Endodermal cell (in vitro differentiated cells): ENCODE measurements around the gene C3orf18. TPM values are rescaled to one million over a fixed set of nuclear protein-coding genes. Genes with fewer than 3 reads are reported as not detected.
"Not testable (repeated sequence)": the region's sequence is repeated elsewhere in the genome, so short reads cannot be mapped to it uniquely, and the experiment has no call there.

ENCODE experiments used
- DNase-seq: peaks from one replicate; pipeline ENCODE4 v3.0.0-alpha.2; 2017
- H3K27ac ChIP-seq: 2 replicates; pipeline ENCODE4 v1.5.1; 2013; ENCODE audit warnings: mild to moderate bottlenecking, low read depth, low read length, moderate library complexity
- H3K27me3 ChIP-seq: 2 replicates; pipeline ENCODE4 v1.6.1; 2013; ENCODE audit warnings: mild to moderate bottlenecking, low read length, moderate library complexity; ENCODE audit not compliant: insufficient read depth, control insufficient read depth, poor library complexity, severe bottlenecking
- H3K36me3 ChIP-seq: 2 replicates; pipeline ENCODE4 v1.7.0; 2013; ENCODE audit warnings: mild to moderate bottlenecking, low read length, moderate library complexity; ENCODE audit not compliant: control insufficient read depth, insufficient read depth
- H3K4me1 ChIP-seq: one replicate; pipeline ENCODE4 v1.7.0; 2013; ENCODE audit warnings: low read length; ENCODE audit not compliant: control insufficient read depth, insufficient read depth
- H3K4me3 ChIP-seq: 2 replicates; pipeline ENCODE4 v1.5.1; 2013; ENCODE audit warnings: mild to moderate bottlenecking, low read length, moderate library complexity
- H3K9ac ChIP-seq: 2 replicates; pipeline ENCODE4 v1.6.1; 2013; ENCODE audit warnings: mild to moderate bottlenecking, low read length, moderate library complexity; ENCODE audit not compliant: poor library complexity, severe bottlenecking; ENCODE audit errors: extremely low read depth
- H3K9me3 ChIP-seq: 2 replicates; pipeline ENCODE4 v1.6.1; 2013; ENCODE audit warnings: mild to moderate bottlenecking, low read length, moderate library complexity; ENCODE audit not compliant: control insufficient read depth
- H3K27ac Mint-ChIP-seq: 2 replicates; pipeline ENCODE4 v1.8.0; 2020; ENCODE audit warnings: mixed read lengths
- H3K27me3 Mint-ChIP-seq: 2 replicates; pipeline ENCODE4 v1.8.0; 2021; ENCODE audit warnings: mild to moderate bottlenecking, mixed read lengths; ENCODE audit not compliant: insufficient read depth
- H3K36me3 Mint-ChIP-seq: 2 replicates; pipeline ENCODE4 v1.8.0; 2020; ENCODE audit warnings: low read depth, mixed read lengths
- H3K4me1 Mint-ChIP-seq: 2 replicates; pipeline ENCODE4 v1.8.0; 2020; ENCODE audit warnings: mixed read lengths
- H3K4me3 Mint-ChIP-seq: 2 replicates; pipeline ENCODE4 v1.8.0; 2020; ENCODE audit warnings: mild to moderate bottlenecking, moderate library complexity, mixed read lengths
- H3K9me3 Mint-ChIP-seq: 2 replicates; pipeline ENCODE4 v1.8.0; 2020; ENCODE audit warnings: mild to moderate bottlenecking, mixed read lengths
- WGBS, 2 experiments: methylation state at CpG; one replicate each; pipeline versions ENCODE4 v1.1.5 to v1.1.7; 2013; ENCODE audit warnings: missing lambda C conversion rate in 2 of 2, mixed read lengths in 1 of 2; ENCODE audit not compliant: insufficient coverage in 1 of 2, insufficient read length in 1 of 2; 5-methylcytosine and 5-hydroxymethylcytosine counted together
- total RNA-seq, 2 donors: library from RNA; stranded (reverse); fragmentation: NEBNext Ultra II Directional in 1 of 2; extraction: Animal tissue kit (Norgen Biotek cat#: 25700) in 1 of 2; gene quantifications; 2 replicates in 1 of 2; 3 replicates in 1 of 2; pipeline ENCODE4 v1.2.1, GENCODE V29; 2021
- TF ChIP-seq, protein P1 (sequence below): fragments of 200-600 bp; sonication (generic); conservative IDR thresholded peaks from 2 replicates; pipeline ENCODE4 v1.5.0; 2021; ENCODE audit warnings: antibody characterized with exemption, mild to moderate bottlenecking

Gene C3orf18
- total RNA-seq, 2 donors from 2014 or later = 14.4 to 16.9 TPM

DNA sequence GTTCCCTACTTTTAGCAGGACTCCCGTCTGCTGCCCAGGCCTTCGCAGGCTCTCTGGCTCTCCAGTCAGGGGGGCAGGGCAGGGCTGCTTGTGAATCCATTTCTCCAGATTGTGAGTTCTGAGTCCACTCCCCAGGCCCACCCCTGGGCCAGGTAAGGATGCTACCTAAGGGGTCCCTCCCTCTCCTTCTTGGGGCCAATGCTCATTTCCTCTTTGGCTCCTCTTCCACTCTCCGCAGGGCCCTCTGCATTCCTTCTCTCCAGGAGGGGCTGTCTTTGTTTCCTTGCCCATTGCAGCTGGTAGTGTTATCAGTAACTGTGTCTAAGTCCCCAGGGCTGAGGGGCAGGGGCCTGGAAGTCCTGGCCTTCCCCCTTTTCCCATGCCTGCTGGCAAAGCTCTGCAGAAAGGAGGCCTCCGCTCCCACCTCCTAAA, 51.1 kb downstream of the C3orf18 start:
- peak overlapping the region; percentile 90 for H3K27ac Mint-ChIP-seq
- 36 to 53% methylated on average over 2 to 4 of the region's 4 CpGs for WGBS, 2 experiments
- H3K4me3 ChIP-seq = no peak overlapping the region
- H3K27me3 Mint-ChIP-seq = peaks cover 3% of the 10 kb centered on the region
- TF ChIP-seq, protein P1, sequence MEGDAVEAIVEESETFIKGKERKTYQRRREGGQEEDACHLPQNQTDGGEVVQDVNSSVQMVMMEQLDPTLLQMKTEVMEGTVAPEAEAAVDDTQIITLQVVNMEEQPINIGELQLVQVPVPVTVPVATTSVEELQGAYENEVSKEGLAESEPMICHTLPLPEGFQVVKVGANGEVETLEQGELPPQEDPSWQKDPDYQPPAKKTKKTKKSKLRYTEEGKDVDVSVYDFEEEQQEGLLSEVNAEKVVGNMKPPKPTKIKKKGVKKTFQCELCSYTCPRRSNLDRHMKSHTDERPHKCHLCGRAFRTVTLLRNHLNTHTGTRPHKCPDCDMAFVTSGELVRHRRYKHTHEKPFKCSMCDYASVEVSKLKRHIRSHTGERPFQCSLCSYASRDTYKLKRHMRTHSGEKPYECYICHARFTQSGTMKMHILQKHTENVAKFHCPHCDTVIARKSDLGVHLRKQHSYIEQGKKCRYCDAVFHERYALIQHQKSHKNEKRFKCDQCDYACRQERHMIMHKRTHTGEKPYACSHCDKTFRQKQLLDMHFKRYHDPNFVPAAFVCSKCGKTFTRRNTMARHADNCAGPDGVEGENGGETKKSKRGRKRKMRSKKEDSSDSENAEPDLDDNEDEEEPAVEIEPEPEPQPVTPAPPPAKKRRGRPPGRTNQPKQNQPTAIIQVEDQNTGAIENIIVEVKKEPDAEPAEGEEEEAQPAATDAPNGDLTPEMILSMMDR = no peak
- H3K4me1 ChIP-seq = peaks cover 19% of the 10 kb centered on the region
- no peaks in the 10 kb centered on the region for H3K9me3 Mint-ChIP-seq
- H3K27me3 ChIP-seq = no peaks in the 10 kb centered on the region
- DNase-seq = peak; percentile 88
- H3K4me3 Mint-ChIP-seq = peak overlapping the region; percentile 24
- peaks cover 41% of the 10 kb centered on the region for H3K4me1 Mint-ChIP-seq
- no peaks in the 10 kb centered on the region for H3K36me3 ChIP-seq
- H3K36me3 Mint-ChIP-seq = no peaks in the 10 kb centered on the region
- no peaks in the 10 kb centered on the region for H3K9me3 ChIP-seq
- peak overlapping the region; percentile 86 for H3K27ac ChIP-seq
- H3K9ac ChIP-seq = no peak overlapping the region

DNA sequence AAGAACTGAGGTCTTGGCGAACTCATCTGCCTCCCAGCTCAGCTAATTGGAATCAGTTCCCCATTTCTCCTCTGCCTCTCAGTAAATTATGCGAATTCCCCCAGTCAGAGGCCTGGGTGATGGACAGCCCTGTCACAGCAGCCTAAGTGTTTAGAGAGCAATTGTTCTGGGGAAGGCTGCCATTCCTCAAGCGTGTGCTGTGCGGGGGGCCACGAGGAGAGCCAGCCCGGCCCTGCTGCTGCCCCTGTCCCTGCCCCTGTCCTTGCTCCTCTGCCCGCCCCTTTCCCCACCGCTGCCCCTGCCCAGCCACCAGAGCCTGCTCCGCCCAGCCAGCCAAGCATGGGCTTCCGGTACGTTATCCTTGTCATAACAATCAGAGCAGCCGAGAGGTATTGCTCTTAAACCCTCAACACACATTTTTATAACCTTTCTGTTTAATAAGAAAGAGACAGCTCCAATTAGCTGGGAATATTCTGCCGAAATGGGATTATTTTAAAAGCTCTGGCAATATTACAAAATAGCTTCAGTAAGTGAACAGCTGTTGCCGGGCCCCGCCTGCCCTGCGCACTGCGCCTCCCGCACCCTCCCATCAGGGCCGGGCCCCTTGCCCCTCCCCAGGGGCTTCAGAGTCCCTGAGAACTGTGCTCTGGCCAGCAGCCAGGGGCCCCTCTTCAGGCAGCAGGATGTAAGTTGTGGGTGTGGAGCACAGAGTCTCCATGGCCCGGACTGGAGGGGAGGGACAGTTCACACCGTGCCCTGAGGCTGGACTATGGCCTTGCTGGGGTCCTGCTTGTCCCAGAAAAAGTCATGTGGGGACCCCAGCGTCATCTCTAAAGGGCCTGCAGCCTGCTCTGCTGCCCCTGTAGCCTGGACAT, 51.7 kb downstream of the C3orf18 start:
- no peaks in the 10 kb centered on the region for H3K36me3 ChIP-seq
- H3K9ac ChIP-seq = no peak overlapping the region
- H3K36me3 Mint-ChIP-seq = no peaks in the 10 kb centered on the region
- peak overlapping the region; percentile 24 for H3K4me3 Mint-ChIP-seq
- no peaks in the 10 kb centered on the region for H3K9me3 ChIP-seq
- peaks cover 19% of the 10 kb centered on the region for H3K4me1 ChIP-seq
- DNase-seq = peak; percentile 92
- WGBS, 2 experiments = 17 to 26% methylated on average over 9 to 22 of the region's 22 CpGs
- H3K27me3 Mint-ChIP-seq = peaks cover 3% of the 10 kb centered on the region
- TF ChIP-seq, protein P1 = peak; percentile 25
- H3K4me3 ChIP-seq = no peak overlapping the region
- no peaks in the 10 kb centered on the region for H3K9me3 Mint-ChIP-seq
- H3K27me3 ChIP-seq = no peaks in the 10 kb centered on the region
- peak overlapping the region; percentile 90 for H3K27ac Mint-ChIP-seq
- peaks cover 37% of the 10 kb centered on the region for H3K4me1 Mint-ChIP-seq
- peak overlapping the region; percentile 86 for H3K27ac ChIP-seq

DNA sequence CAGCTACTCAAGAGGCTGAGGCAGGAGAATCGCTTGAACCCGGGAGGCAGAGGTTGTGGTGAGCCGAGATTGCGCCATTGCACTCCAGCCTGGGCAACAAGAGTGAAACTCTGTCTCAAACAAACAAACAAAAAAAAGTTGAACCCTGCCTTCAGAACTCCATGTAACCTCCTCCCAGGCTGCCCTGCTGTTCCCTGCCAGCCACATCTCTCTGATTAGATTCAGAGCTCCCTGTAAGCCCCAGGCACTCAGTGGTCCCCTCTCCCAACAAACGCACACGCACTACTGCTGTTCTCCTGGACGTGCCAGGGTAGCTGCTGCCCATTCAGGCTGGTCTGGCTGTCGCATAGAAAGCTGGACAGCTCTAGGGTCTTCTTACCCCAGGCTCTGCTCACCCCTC, 54.6 kb downstream of the C3orf18 start:
- H3K4me1 ChIP-seq = peaks cover 19% of the 10 kb centered on the region
- not testable (repeated sequence) for H3K27me3 ChIP-seq, H3K9me3 ChIP-seq, H3K27me3 Mint-ChIP-seq, H3K9me3 Mint-ChIP-seq, H3K4me3 Mint-ChIP-seq, H3K4me3 ChIP-seq, DNase-seq, H3K36me3 Mint-ChIP-seq, H3K36me3 ChIP-seq, H3K9ac ChIP-seq, H3K27ac ChIP-seq
- 90 to 93% methylated on average over 6 to 8 of the region's 8 CpGs for WGBS, 2 experiments
- Mint-ChIP-seq H3K27ac (peak overlapping the region; percentile 39), H3K4me1 (peaks cover 27% of the 10 kb centered on the region)
